Activated CD8-positive, alpha-beta T cell treated with anti-CD3 and anti-CD28 coated beads for 36 hours (primary cell): ENCODE measurements around the gene SLC38A2. TPM values are rescaled to one million over a fixed set of nuclear protein-coding genes. Genes with fewer than 3 reads are reported as not detected.

Source experiments
- ATAC-seq: fragments of 200-7000 bp; cut with Tn5 transposase; one replicate; pipeline ENCODE4 v1.10.0; 2021; ENCODE audit warnings: mild to moderate bottlenecking, moderate library complexity
- CTCF ChIA-PET: fragments of 350-600 bp; sonication (Branson Sonifier 250); formaldehyde crosslinking; loops from one replicate; lab custom pipeline; 2021; ENCODE audit warnings: antibody characterized with exemption; lab: Charles Lee
- POLR2A ChIA-PET: fragments of 350-600 bp; sonication (Branson Sonifier 250); formaldehyde crosslinking; loops from one replicate; lab custom pipeline; 2021; ENCODE audit warnings: antibody characterized with exemption; lab: Charles Lee
- DNase-seq: peaks from one replicate; pipeline ENCODE4 v3.0.0-alpha.2; 2020
- H3K27ac Mint-ChIP-seq: one replicate; pipeline ENCODE4 v1.8.0; 2021; ENCODE audit warnings: mild to moderate bottlenecking, mixed read lengths
- H3K27me3 Mint-ChIP-seq: one replicate; pipeline ENCODE4 v1.8.0; 2021; ENCODE audit warnings: mixed read lengths
- H3K36me3 Mint-ChIP-seq: one replicate; pipeline ENCODE4 v1.8.0; 2021; ENCODE audit warnings: low read depth, mixed read lengths
- H3K4me1 Mint-ChIP-seq: one replicate; pipeline ENCODE4 v1.8.0; 2021; ENCODE audit warnings: low read depth, mixed read lengths
- H3K4me3 Mint-ChIP-seq: one replicate; pipeline ENCODE4 v1.8.0; 2021; ENCODE audit warnings: mild to moderate bottlenecking, moderate library complexity, mixed read lengths
- H3K9me3 Mint-ChIP-seq: one replicate; pipeline ENCODE4 v1.8.0; 2021; ENCODE audit warnings: mixed read lengths
- CTCF ChIP-seq: fragments of 200-600 bp; IDR thresholded peaks from one replicate; pipeline ENCODE4 v1.8.0; 2022; ENCODE audit warnings: antibody characterized with exemption, mild to moderate bottlenecking
- intact Hi-C: fragments of 100-400 bp; cut with micrococcal nuclease; formaldehyde crosslinking; loops from one replicate; pipeline ENCODE4 v1.10.0; 2022
- total RNA-seq, 2 experiments: library from RNA; stranded (reverse); gene quantifications; one replicate each; pipeline ENCODE4 v1.2.3, GENCODE V29; 2021

The SLC38A2 gene
- total RNA-seq, 2 experiments from 2014 or later, result 216 to 219 TPM

- H3K4me3 Mint-ChIP-seq, result no peak overlapping the region
- CTCF ChIA-PET, result no interaction called here
Observed at GRCh38 chr12:46361667-46362034, 10.9 kb downstream of the SLC38A2 start.

GRCh38 chr12:46360908-46361666 lies 11.5 kb downstream of the SLC38A2 start:
- intact Hi-C loops, result no loop called here
- no peaks in the 10 kb centered on the region for H3K9me3 Mint-ChIP-seq
- no peaks in the 10 kb centered on the region for H3K27me3 Mint-ChIP-seq
- no peak for TF ChIP-seq CTCF
- H3K36me3 Mint-ChIP-seq, result peaks cover 69% of the 10 kb centered on the region
- peak; percentile 28 for ATAC-seq
- ChIA-PET POLR2A (interaction anchor here (2.3 to 2.5 kb wide), 2 partner anchors 10 kb away, joined by 19 to 22 read pairs; no protein-coding TSS in a partner anchor), CTCF (no interaction called here)
- H3K27ac Mint-ChIP-seq, result peak overlapping the region; percentile 82
- no peak for DNase-seq
- H3K4me1 Mint-ChIP-seq, result peaks cover 56% of the 10 kb centered on the region
- no peak overlapping the region for H3K4me3 Mint-ChIP-seq

More at GRCh38 chr12:46361667-46362034, 10.9 kb downstream of the SLC38A2 start:
- no peak for DNase-seq
- Mint-ChIP-seq H3K27ac (peak overlapping the region; percentile 79), H3K36me3 (peaks cover 73% of the 10 kb centered on the region), H3K9me3 (no peaks in the 10 kb centered on the region), H3K4me1 (peaks cover 59% of the 10 kb centered on the region), H3K27me3 (no peaks in the 10 kb centered on the region)
- no peak for TF ChIP-seq CTCF
- ATAC-seq, result no peak
- POLR2A ChIA-PET, result interaction anchor here (2.3 kb wide), 1 partner anchor 10 kb away, joined by 22 read pairs; no protein-coding TSS in a partner anchor
- intact Hi-C loops, result no loop called here

GRCh38 chr12:46360370-46360769 lies 12.2 kb downstream of the SLC38A2 start:
- H3K36me3 Mint-ChIP-seq, result peaks cover 63% of the 10 kb centered on the region
- no peak for TF ChIP-seq CTCF
- no peak overlapping the region for H3K4me3 Mint-ChIP-seq
- peak overlapping the region; percentile 82 for H3K27ac Mint-ChIP-seq
- intact Hi-C loops, result no loop called here
- no peak for DNase-seq
- CTCF ChIA-PET, result interaction anchor here (1.7 kb wide), 1 partner anchor 236 kb away, joined by 4 read pairs; no protein-coding TSS in a partner anchor
- H3K27me3 Mint-ChIP-seq, result no peaks in the 10 kb centered on the region
- POLR2A ChIA-PET, result interaction anchor here (2.5 kb wide), 1 partner anchor 10 kb away, joined by 19 read pairs; no protein-coding TSS in a partner anchor
- no peak for ATAC-seq
- no peaks in the 10 kb centered on the region for H3K9me3 Mint-ChIP-seq
- peaks cover 49% of the 10 kb centered on the region for H3K4me1 Mint-ChIP-seq

GRCh38 chr12:46359667-46360280 lies 12.8 kb downstream of the SLC38A2 start:
- peaks cover 43% of the 10 kb centered on the region for H3K4me1 Mint-ChIP-seq
- ChIA-PET POLR2A (interaction anchor here (0.6 to 2.5 kb wide), 3 partner anchors 8 to 90 kb away, joined by 3 to 19 read pairs (median 8); partner anchors contain the start of gene SLC38A1), CTCF (interaction anchor here (1.7 kb wide), 1 partner anchor 235 kb away, joined by 4 read pairs; no protein-coding TSS in a partner anchor)
- peaks cover 57% of the 10 kb centered on the region for H3K36me3 Mint-ChIP-seq
- no peaks in the 10 kb centered on the region for H3K27me3 Mint-ChIP-seq
- no peaks in the 10 kb centered on the region for H3K9me3 Mint-ChIP-seq
- intact Hi-C loops, result no loop called here
- H3K4me3 Mint-ChIP-seq, result no peak overlapping the region
- DNase-seq (no peak), ATAC-seq (no peak)
- H3K27ac Mint-ChIP-seq, result no peak overlapping the region
- no peak for TF ChIP-seq CTCF
